COR-L47 (cell line): ENCODE results near the gene HMGCL.
"Not testable (repeated sequence)": the region's sequence is repeated elsewhere in the genome, so short reads cannot be mapped to it uniquely, and the experiment has no call there.

Experiments used
- DNase-seq: peaks from one replicate; lab custom pipeline; 2025; lab: John Stamatoyannopoulos, UW

The HMGCL gene

GRCh38 chr1:23798662-23799142, 26.5 kb downstream of the HMGCL start:
- DNase-seq = no peak

- DNase-seq = no peak
These were observed 27.5 kb downstream of the HMGCL start for GRCh38 chr1:23797478-23798448.

- DNase-seq = no peak
These were observed 28.6 kb downstream of the HMGCL start for GRCh38 chr1:23796466-23797271.

GRCh38 chr1:23795676-23796465, 29.4 kb downstream of the HMGCL start:
- no peak for DNase-seq

- DNase-seq = not testable (repeated sequence)
These were observed 30.5 kb downstream of the HMGCL start for GRCh38 chr1:23794732-23795182.

- DNase-seq = no peak
These were observed 31.1 kb downstream of the HMGCL start for GRCh38 chr1:23793861-23794731.

GRCh38 chr1:23793018-23793781, 32.0 kb downstream of the HMGCL start:
- no peak for DNase-seq

- no peak for DNase-seq
These were observed 32.9 kb downstream of the HMGCL start for GRCh38 chr1:23792151-23792945.

GRCh38 chr1:23791516-23792047, 33.6 kb downstream of the HMGCL start:
- DNase-seq = peak; percentile 20

GRCh38 chr1:23790696-23791515, 34.3 kb downstream of the HMGCL start, which contains the start of gene LYPLA2:
Gene LYPLA2, plus strand, starts transcription at chr1:23791145. Its CDS starts 1,538 bp downstream, at chr1:23792683.
- peak; percentile 75 for DNase-seq

- DNase-seq = no peak
These were observed 36.5 kb downstream of the HMGCL start for GRCh38 chr1:23788695-23789094.

GRCh38 chr1:23787701-23788100, 37.5 kb downstream of the HMGCL start:
- DNase-seq = no peak

- DNase-seq = no peak
These were observed 40.4 kb downstream of the HMGCL start for GRCh38 chr1:23784846-23785245.

GRCh38 chr1:23783141-23783540, 42.1 kb downstream of the HMGCL start:
- not testable (repeated sequence) for DNase-seq

GRCh38 chr1:23779826-23780371, 45.3 kb downstream of the HMGCL start:
- no peak for DNase-seq

- peak; percentile 89 for DNase-seq
These were observed 47.0 kb downstream of the HMGCL start, which contains the start of gene PITHD1 for GRCh38 chr1:23777979-23778814. Gene PITHD1, plus strand, starts transcription at chr1:23778418. Its CDS starts 98 bp downstream, at chr1:23778516.
